ENCODE results near the gene TOLLIP. TPM values are rescaled to one million over a fixed set of nuclear protein-coding genes. Genes with fewer than 3 reads are reported as not detected.

Gene TOLLIP
- total RNA-seq, 1 experiment from 2014 or later = 53.4 TPM

- H3K36me3 Mint-ChIP-seq (ENCODE audit: insufficient read depth, unreplicated experiment) = peaks cover 13% of the 10 kb centered on the region
- intact Hi-C loops (cut with micrococcal nuclease; ENCODE audit: unreplicated experiment) = no loop called here
- TF ChIP-seq CTCF (IDR thresholded peaks at IDR 0.05; ENCODE audit: unreplicated experiment) = no peak
- no peak for DNase-seq
- peaks cover under 1% of the 10 kb centered on the region for H3K4me1 Mint-ChIP-seq (ENCODE audit: low read depth, unreplicated experiment)
- H3K9me3 Mint-ChIP-seq (ENCODE audit: low read depth, unreplicated experiment) = no peaks in the 10 kb centered on the region
- BruUV-seq (replicated peaks) = no TSS peak
- H3K4me3 Mint-ChIP-seq (ENCODE audit: low read depth, unreplicated experiment) = no peak overlapping the region
- CTCF ChIA-PET = no interaction called here
- H3K27ac Mint-ChIP-seq (ENCODE audit: unreplicated experiment) = no peak overlapping the region
- no peaks in the 10 kb centered on the region for H3K27me3 Mint-ChIP-seq (ENCODE audit: unreplicated experiment)
These were observed 52.1 kb downstream of the TOLLIP start for GRCh38 chr11:1257366-1257765.

- BruUV-seq (replicated peaks) = no TSS peak
- peaks cover 5% of the 10 kb centered on the region for H3K36me3 Mint-ChIP-seq (ENCODE audit: insufficient read depth, unreplicated experiment)
These were observed 53.0 kb downstream of the TOLLIP start for GRCh38 chr11:1256257-1257045.

GRCh38 chr11:1255151-1255550 lies 54.3 kb downstream of the TOLLIP start:
- intact Hi-C loops (cut with micrococcal nuclease; ENCODE audit: unreplicated experiment) = no loop called here
- H3K36me3 Mint-ChIP-seq (ENCODE audit: insufficient read depth, unreplicated experiment) = peaks cover 18% of the 10 kb centered on the region
- no peaks in the 10 kb centered on the region for H3K4me1 Mint-ChIP-seq (ENCODE audit: low read depth, unreplicated experiment)
- no peaks in the 10 kb centered on the region for H3K27me3 Mint-ChIP-seq (ENCODE audit: unreplicated experiment)
- TF ChIP-seq CTCF (IDR thresholded peaks at IDR 0.05; ENCODE audit: unreplicated experiment) = no peak
- BruUV-seq (replicated peaks) = no TSS peak
- CTCF ChIA-PET = no interaction called here
- DNase-seq = no peak
- H3K4me3 Mint-ChIP-seq (ENCODE audit: low read depth, unreplicated experiment) = no peak overlapping the region
- peaks cover 2% of the 10 kb centered on the region for H3K9me3 Mint-ChIP-seq (ENCODE audit: low read depth, unreplicated experiment)
- H3K27ac Mint-ChIP-seq (ENCODE audit: unreplicated experiment) = no peak overlapping the region

More at GRCh38 chr11:1256257-1257045, 53.0 kb downstream of the TOLLIP start:
- no peak for DNase-seq
- TF ChIP-seq CTCF (IDR thresholded peaks at IDR 0.05; ENCODE audit: unreplicated experiment) = no peak
- Mint-ChIP-seq H3K27me3 (ENCODE audit: unreplicated experiment) (no peaks in the 10 kb centered on the region), H3K4me1 (ENCODE audit: low read depth, unreplicated experiment) (no peaks in the 10 kb centered on the region), H3K9me3 (ENCODE audit: low read depth, unreplicated experiment) (peaks cover 2% of the 10 kb centered on the region), H3K27ac (ENCODE audit: unreplicated experiment) (no peak overlapping the region), H3K4me3 (ENCODE audit: low read depth, unreplicated experiment) (no peak overlapping the region)
- intact Hi-C loops (cut with micrococcal nuclease; ENCODE audit: unreplicated experiment) = no loop called here
- CTCF ChIA-PET = no interaction called here

- CTCF ChIA-PET = no interaction called here
- Mint-ChIP-seq H3K9me3 (ENCODE audit: low read depth, unreplicated experiment) (peaks cover 2% of the 10 kb centered on the region), H3K27me3 (ENCODE audit: unreplicated experiment) (no peaks in the 10 kb centered on the region), H3K27ac (ENCODE audit: unreplicated experiment) (no peak overlapping the region), H3K36me3 (ENCODE audit: insufficient read depth, unreplicated experiment) (peaks cover 19% of the 10 kb centered on the region), H3K4me1 (ENCODE audit: low read depth, unreplicated experiment) (no peaks in the 10 kb centered on the region), H3K4me3 (ENCODE audit: low read depth, unreplicated experiment) (no peak overlapping the region)
- TF ChIP-seq CTCF (IDR thresholded peaks at IDR 0.05; ENCODE audit: unreplicated experiment) = no peak
- DNase-seq = no peak
- BruUV-seq (replicated peaks) = no TSS peak
- intact Hi-C loops (cut with micrococcal nuclease; ENCODE audit: unreplicated experiment) = no loop called here
These were observed 54.7 kb downstream of the TOLLIP start for GRCh38 chr11:1254733-1255132.
